OCI-LY1 (cell line): Measurements from ENCODE around the gene SLC24A3.
"Not testable (repeated sequence)": the region's sequence is repeated elsewhere in the genome, so short reads cannot be mapped to it uniquely, and the experiment has no call there.

Source experiments
- H2AFZ ChIP-seq: fragments of 200-600 bp; sonication (generic), shearing (Covaris generic); 2 replicates; pipeline ENCODE4 v1.6.0; 2014; ENCODE audit warnings: antibody characterized with exemption, mild to moderate bottlenecking, low read length
- H3F3A ChIP-seq: fragments of 200-600 bp; sonication (generic), shearing (Covaris generic); 2 replicates; pipeline ENCODE4 v1.6.0; 2014; ENCODE audit warnings: mild to moderate bottlenecking, antibody characterized with exemption, low read length, moderate library complexity; ENCODE audit not compliant: insufficient read depth
- H3K27ac ChIP-seq: fragments of 200-600 bp; sonication (generic); 2 replicates; pipeline ENCODE4 v1.5.1; 2014; ENCODE audit warnings: low read length, mixed run types, mild to moderate bottlenecking, low read depth; ENCODE audit not compliant: poor library complexity, severe bottlenecking
- H3K27me3 ChIP-seq: fragments of 200-600 bp; sonication (generic); 2 replicates; pipeline ENCODE4 v1.6.0; 2014; ENCODE audit warnings: antibody characterized with exemption, mild to moderate bottlenecking, low read length, moderate library complexity; ENCODE audit not compliant: insufficient read depth
- H3K36me3 ChIP-seq: fragments of 200-600 bp; sonication (generic); 2 replicates; pipeline ENCODE4 v1.6.1; 2014; ENCODE audit warnings: mild to moderate bottlenecking, antibody characterized with exemption, low read length, moderate library complexity, mixed read lengths; ENCODE audit not compliant: insufficient read depth
- H3K4me1 ChIP-seq: fragments of 200-600 bp; sonication (generic); 2 replicates; pipeline ENCODE4 v1.5.1; 2014; ENCODE audit warnings: mild to moderate bottlenecking, low read length, moderate library complexity; ENCODE audit not compliant: insufficient read depth, severe bottlenecking
- H3K4me2 ChIP-seq: fragments of 200-600 bp; sonication (generic), shearing (Covaris generic); 2 replicates; pipeline ENCODE4 v1.6.1; 2014; ENCODE audit warnings: low read length
- H3K4me3 ChIP-seq: fragments of 200-600 bp; sonication (generic); 2 replicates; pipeline ENCODE4 v1.5.1; 2014; ENCODE audit warnings: low read length, low read depth, mild to moderate bottlenecking, mixed read lengths; ENCODE audit not compliant: poor library complexity, severe bottlenecking
- H3K79me2 ChIP-seq: fragments of 200-600 bp; shearing (Covaris generic); 2 replicates; pipeline ENCODE4 v1.6.1; 2016; ENCODE audit warnings: mixed run types, low read length, mixed read lengths; ENCODE audit not compliant: insufficient read depth
- H3K9ac ChIP-seq: fragments of 200-600 bp; sonication (generic), shearing (Covaris generic); 2 replicates; pipeline ENCODE4 v1.6.1; 2014; ENCODE audit warnings: mild to moderate bottlenecking, low read length, mixed read lengths
- H3K9me2 ChIP-seq: fragments of 200-600 bp; sonication (generic), shearing (Covaris generic); 2 replicates; pipeline ENCODE4 v1.6.1; 2014; ENCODE audit warnings: low read depth, mild to moderate bottlenecking, low read length, mixed read lengths
- H3K9me3 ChIP-seq: fragments of 200-600 bp; shearing (Covaris generic); 2 replicates; pipeline ENCODE4 v1.6.1; 2014; ENCODE audit warnings: low read length, mixed read lengths
- H4K20me1 ChIP-seq: fragments of 200-600 bp; sonication (generic), shearing (Covaris generic); 2 replicates; pipeline ENCODE4 v1.6.0; 2016; ENCODE audit warnings: mild to moderate bottlenecking, low read length; ENCODE audit not compliant: insufficient read depth
- EZH2 ChIP-seq: fragments of 200-600 bp; sonication (generic), shearing (Covaris generic); IDR thresholded peaks from 2 replicates; pipeline ENCODE4 v1.8.0; 2017; ENCODE audit warnings: borderline replicate concordance, mixed run types, mild to moderate bottlenecking, antibody characterized with exemption, low read length, moderate library complexity, mixed read lengths
- TF ChIP-seq, protein P1 (sequence below): fragments of 200-600 bp; sonication (generic), shearing (Covaris generic); IDR thresholded peaks from 2 replicates; pipeline ENCODE4 v1.5.1; 2017; ENCODE audit warnings: mild to moderate bottlenecking, antibody characterized with exemption, low read length, moderate library complexity, mixed read lengths

Gene SLC24A3

DNA sequence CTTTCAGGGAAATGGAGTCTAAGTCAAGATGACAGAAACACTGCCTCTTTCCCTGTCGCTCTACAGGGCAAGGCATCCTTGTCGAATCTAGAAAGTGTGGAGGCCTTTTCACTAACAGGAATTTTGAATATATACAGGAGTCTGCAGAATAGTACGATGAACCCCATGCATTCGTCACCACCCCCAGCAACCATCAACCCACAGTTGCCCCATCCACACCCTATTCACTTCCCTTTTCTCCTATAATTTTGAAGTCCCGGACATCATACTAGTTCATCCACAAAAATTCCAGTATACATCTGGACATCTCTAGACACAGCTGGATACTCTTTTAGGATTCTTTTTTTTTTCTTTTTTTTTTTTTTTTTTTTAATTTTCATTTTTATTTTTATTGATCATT, 464.9 kb downstream of the SLC24A3 start:
- Histone ChIP-seq H4K20me1 (no peaks in the 10 kb centered on the region), H3F3A (no peaks in the 10 kb centered on the region), H3K9ac (no peak overlapping the region), H3K79me2 (no peaks in the 10 kb centered on the region), H3K27ac (no peak overlapping the region), H3K4me1 (no peaks in the 10 kb centered on the region), H3K36me3 (no peaks in the 10 kb centered on the region), H3K4me2 (no peak overlapping the region), H2AFZ (no peak overlapping the region), H3K27me3 (no peaks in the 10 kb centered on the region), H3K9me3 (no peaks in the 10 kb centered on the region), H3K4me3 (no peak overlapping the region), H3K9me2 (no peaks in the 10 kb centered on the region)
- TF ChIP-seq EZH2, result no peak
- TF ChIP-seq, protein P1, sequence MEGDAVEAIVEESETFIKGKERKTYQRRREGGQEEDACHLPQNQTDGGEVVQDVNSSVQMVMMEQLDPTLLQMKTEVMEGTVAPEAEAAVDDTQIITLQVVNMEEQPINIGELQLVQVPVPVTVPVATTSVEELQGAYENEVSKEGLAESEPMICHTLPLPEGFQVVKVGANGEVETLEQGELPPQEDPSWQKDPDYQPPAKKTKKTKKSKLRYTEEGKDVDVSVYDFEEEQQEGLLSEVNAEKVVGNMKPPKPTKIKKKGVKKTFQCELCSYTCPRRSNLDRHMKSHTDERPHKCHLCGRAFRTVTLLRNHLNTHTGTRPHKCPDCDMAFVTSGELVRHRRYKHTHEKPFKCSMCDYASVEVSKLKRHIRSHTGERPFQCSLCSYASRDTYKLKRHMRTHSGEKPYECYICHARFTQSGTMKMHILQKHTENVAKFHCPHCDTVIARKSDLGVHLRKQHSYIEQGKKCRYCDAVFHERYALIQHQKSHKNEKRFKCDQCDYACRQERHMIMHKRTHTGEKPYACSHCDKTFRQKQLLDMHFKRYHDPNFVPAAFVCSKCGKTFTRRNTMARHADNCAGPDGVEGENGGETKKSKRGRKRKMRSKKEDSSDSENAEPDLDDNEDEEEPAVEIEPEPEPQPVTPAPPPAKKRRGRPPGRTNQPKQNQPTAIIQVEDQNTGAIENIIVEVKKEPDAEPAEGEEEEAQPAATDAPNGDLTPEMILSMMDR, result no peak

DNA sequence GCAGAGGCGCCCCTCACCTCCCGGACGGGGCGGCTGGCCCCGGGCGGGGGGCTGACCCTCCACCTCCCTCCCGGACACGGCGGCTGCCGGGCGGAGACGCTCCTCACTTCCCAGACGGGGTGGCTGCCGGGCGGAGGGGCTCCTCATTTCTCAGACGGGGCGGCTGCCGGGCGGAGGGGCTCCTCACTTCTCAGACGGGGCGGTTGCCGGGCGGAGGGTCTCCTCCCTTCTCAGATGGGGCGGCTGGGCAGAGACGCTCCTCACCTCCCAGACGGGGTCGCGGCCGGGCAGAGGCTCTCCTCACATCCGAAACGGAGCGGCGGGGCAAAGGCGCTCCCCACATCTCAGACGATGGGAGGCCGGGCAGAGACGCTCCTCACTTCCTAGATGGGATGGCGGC, 466.1 kb downstream of the SLC24A3 start:
- H3K4me1 ChIP-seq, H3K27me3 ChIP-seq, H3K27ac ChIP-seq, H3K9me2 ChIP-seq, H3K9ac ChIP-seq, H3K9me3 ChIP-seq, H3K4me2 ChIP-seq, H3K36me3 ChIP-seq, H2AFZ ChIP-seq, H3F3A ChIP-seq, H4K20me1 ChIP-seq, H3K79me2 ChIP-seq, H3K4me3 ChIP-seq: not testable (repeated sequence)

DNA sequence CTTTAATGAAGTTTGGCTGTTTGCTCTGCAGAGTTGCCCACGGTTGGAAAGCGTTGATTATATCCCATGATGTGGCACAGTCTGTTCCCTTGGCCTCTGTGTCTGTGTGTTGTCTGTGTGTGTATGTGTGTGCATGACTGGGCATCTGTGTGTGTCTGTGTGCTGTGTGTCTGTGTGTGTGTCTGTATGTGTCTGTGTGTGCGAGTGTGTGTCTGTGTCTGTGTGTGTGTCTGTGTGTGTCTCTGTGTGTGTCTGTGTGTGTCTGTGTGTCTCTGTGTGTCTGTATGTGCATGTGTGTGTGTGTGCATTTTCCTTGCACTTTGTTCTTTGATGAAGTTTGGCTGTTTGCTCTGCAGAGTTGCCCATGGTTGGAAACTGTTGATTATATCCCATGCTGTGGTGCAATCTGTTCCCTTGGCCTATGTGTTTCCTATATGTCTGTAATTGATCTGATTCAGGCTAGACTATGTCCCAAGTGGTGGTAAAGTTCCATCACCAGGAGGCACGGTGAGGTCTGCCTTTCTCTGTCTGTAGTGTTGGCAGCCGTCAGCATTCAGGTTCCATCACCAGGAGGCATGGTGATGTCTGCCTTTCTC, 467.6 kb downstream of the SLC24A3 start:
- no peaks in the 10 kb centered on the region for H3K9me3 ChIP-seq
- H3K4me3 ChIP-seq, result no peak overlapping the region
- no peaks in the 10 kb centered on the region for H3K4me1 ChIP-seq
- H3K9me2 ChIP-seq, result no peaks in the 10 kb centered on the region
- H3K27ac ChIP-seq, result no peak overlapping the region
- H3K27me3 ChIP-seq, result no peaks in the 10 kb centered on the region
- no peaks in the 10 kb centered on the region for H3K36me3 ChIP-seq
- H4K20me1 ChIP-seq, result no peaks in the 10 kb centered on the region
- no peak for TF ChIP-seq EZH2
- TF ChIP-seq, protein P1, result no peak
- no peak overlapping the region for H3K4me2 ChIP-seq
- H3K9ac ChIP-seq, result no peak overlapping the region
- H3F3A ChIP-seq, result no peaks in the 10 kb centered on the region
- H3K79me2 ChIP-seq, result no peaks in the 10 kb centered on the region
- H2AFZ ChIP-seq, result no peak overlapping the region

DNA sequence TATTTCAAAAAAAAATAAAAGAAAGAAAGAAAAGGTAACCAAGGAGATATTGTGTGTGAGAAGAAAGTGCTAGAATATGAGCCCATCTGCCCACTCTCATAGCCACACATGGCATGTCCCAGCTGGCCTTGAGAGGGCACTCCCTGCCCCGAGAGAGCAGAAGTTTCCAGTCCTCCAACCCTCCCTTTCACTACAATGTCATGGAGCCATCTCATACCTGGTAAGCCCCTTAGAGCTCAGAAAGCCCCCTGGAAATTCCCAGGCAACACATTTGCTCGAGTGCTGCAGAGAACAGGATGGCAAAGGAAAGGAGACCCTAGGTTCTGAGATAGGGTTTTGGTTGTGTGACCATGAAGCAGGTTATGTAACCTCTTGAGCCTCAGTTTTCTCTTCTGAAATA, 469.8 kb downstream of the SLC24A3 start:
- Histone ChIP-seq H2AFZ (no peak overlapping the region), H3K4me3 (no peak overlapping the region), H3K79me2 (no peaks in the 10 kb centered on the region), H3K27ac (no peak overlapping the region), H4K20me1 (no peaks in the 10 kb centered on the region), H3K27me3 (peaks cover 4% of the 10 kb centered on the region; the same call in 1 of the 2 replicates), H3K9me3 (no peaks in the 10 kb centered on the region), H3K9ac (no peak overlapping the region), H3K36me3 (no peaks in the 10 kb centered on the region), H3K9me2 (no peaks in the 10 kb centered on the region), H3K4me2 (no peak overlapping the region), H3F3A (no peaks in the 10 kb centered on the region), H3K4me1 (no peaks in the 10 kb centered on the region)
- TF ChIP-seq EZH2, result no peak
- TF ChIP-seq, protein P1, result no peak
